AG04449 (cell line): ENCODE results near the gene SELENBP1.

Experiments
- CTCF ChIA-PET: fragments of 350-600 bp; formaldehyde crosslinking; extraction: SDS; loops from one replicate; lab custom pipeline; 2021; ENCODE audit warnings: antibody characterized with exemption; lab: Yijun Ruan, JAX
- POLR2A ChIA-PET: fragments of 400-600, 350-600 bp; formaldehyde crosslinking; extraction: SDS; loops from one replicate; lab custom pipeline; 2020; ENCODE audit warnings: antibody characterized with exemption, inconsistent platforms; lab: Yijun Ruan, JAX
- DNase-seq: peaks from one replicate; pipeline ENCODE4 v3.0.0-alpha.2; 2010; ENCODE audit warnings: low read depth, low spot score
- H3K4me3 ChIP-seq: 2 replicates; pipeline ENCODE4 v1.5.1; 2011; ENCODE audit warnings: low read depth, mild to moderate bottlenecking, control low read depth, low read length
- TF ChIP-seq, protein P1 (sequence below): IDR thresholded peaks from one replicate; pipeline ENCODE4 v1.5.1; 2011; ENCODE audit warnings: mild to moderate bottlenecking, moderate library complexity, low read length, control low read depth, inconsistent platforms; ENCODE audit not compliant: insufficient read depth; ENCODE audit errors: missing control alignments

The SELENBP1 gene

DNA sequence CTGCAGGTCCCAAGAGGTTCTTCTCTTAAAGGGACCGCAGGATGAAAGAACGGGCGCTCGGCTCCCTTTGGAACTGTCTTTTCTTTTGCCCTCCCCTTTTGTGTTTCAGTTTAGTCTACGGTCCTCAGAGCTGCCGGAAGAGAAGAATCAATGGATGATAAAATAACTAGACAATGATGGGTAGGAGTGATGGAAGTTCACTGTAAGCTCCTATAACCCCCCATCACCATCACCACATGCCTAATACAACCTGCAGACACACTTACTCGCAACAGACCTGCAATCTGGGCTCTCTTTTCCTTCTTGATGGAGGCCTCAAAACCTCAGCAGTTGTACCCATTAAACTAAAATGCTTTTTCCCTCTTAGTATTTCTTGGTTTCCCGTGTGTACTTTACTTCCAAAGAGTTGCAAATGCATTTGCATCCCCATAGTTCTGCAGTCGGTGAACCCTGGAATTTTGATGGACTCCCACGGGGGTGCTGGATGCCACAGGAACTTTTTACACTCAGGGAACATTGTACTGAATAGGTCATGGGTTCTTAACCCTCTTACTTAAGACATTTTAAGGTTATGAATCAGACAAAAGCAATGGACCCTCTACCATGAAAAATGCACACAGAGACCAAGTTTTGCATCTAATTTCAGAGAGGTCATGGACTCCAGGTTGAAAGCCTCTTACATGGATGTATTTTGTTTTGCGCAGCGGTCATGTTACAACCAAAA is 24.8 kb downstream of the SELENBP1 start:
- H3K4me3 ChIP-seq, result peak overlapping the region; percentile 61
- TF ChIP-seq, protein P1, sequence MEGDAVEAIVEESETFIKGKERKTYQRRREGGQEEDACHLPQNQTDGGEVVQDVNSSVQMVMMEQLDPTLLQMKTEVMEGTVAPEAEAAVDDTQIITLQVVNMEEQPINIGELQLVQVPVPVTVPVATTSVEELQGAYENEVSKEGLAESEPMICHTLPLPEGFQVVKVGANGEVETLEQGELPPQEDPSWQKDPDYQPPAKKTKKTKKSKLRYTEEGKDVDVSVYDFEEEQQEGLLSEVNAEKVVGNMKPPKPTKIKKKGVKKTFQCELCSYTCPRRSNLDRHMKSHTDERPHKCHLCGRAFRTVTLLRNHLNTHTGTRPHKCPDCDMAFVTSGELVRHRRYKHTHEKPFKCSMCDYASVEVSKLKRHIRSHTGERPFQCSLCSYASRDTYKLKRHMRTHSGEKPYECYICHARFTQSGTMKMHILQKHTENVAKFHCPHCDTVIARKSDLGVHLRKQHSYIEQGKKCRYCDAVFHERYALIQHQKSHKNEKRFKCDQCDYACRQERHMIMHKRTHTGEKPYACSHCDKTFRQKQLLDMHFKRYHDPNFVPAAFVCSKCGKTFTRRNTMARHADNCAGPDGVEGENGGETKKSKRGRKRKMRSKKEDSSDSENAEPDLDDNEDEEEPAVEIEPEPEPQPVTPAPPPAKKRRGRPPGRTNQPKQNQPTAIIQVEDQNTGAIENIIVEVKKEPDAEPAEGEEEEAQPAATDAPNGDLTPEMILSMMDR, result no peak
- DNase-seq, result no peak
- POLR2A ChIA-PET, result interaction anchor here (0.5 kb wide), 1 partner anchor 124 kb away, joined by 3 read pairs; no protein-coding TSS in a partner anchor
- CTCF ChIA-PET, result interaction anchor here (0.8 to 1.4 kb wide), 2 partner anchors 36 to 51 kb away, joined by 3 to 4 read pairs; no protein-coding TSS in a partner anchor

DNA sequence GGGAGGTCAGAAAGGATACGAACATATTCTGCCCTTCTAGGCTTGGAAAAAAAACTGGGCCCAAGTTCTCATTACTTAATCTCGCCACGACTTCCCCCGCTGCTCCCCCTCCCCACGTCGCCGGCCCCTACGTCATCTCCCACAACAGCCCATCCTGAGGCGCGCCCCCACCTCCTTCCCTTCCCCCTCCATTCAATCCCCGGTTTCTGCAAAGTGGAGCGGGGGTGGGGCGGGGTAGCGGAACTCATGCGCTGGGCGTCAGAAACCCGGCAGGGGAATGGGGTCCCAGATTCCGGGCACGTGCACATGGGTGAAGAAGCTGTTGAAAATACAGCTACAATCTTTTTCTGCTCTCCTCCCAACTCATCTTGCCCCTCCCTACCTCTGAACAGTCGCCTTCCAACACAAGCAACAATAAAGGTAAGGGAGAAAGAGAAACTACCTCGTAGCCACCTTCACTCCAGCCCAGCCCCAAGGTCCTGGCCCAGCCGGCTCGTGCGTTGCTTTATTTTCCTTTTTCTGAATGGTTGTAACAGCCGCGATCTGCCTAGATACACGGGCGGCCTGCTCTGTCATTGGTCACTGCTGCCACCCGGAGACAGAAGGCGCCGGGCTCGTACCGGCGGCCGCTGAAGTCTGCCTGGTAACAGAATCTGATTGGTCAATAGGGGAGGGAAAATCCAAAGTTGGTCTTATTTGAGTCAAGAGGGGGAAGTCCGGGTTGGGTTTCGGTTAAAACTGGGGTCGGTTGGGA is 25.6 kb downstream of the SELENBP1 start, which contains the start of gene RFX5:
Gene RFX5, minus strand, starts transcription at position 484 of the 754 bp plus-strand sequence. CDS start 932 bp downstream, outside the sequence.
- peak; percentile 85 for DNase-seq
- ChIA-PET CTCF (interaction anchor here (0.8 to 1.4 kb wide), 2 partner anchors 36 to 50 kb away, joined by 3 to 4 read pairs; no protein-coding TSS in a partner anchor), POLR2A (interaction anchor here (0.5 kb wide), 1 partner anchor 123 kb away, joined by 3 read pairs; no protein-coding TSS in a partner anchor)
- H3K4me3 ChIP-seq, result peak within 1 kb of the TSS; percentile 61
- TF ChIP-seq, protein P1, result no peak

DNA sequence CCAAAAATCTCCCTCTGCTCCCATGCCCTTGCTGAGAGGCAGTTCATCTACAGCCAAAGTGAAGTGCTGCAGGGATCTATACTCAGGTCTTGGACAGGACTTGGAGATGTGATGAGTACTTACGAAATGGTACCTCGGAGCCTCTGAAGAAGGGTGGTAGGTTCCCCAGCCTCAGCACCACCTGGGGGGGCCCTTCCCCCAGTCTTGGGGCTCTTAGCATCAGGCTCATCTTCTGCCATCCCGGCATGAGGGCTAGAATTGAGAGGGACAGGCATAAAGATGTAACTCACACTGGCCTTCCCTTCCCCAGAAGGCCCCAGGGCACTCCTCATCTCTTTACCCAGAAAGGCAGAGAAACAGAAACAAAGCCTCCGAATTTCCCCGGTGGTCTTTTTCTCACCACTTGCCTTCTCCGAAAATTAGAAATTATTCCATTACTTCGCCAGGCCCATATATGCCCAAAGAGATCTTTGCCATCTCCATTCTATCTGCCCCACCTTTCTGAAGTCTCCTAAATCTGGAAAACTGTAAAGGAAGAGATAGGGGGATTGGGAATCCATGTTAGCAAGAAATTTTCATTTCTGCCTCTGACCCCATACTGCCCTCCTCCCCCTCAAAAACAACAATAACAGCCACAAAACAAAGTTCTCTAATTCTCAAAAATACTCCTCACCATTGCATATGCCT is 26.3 kb downstream of the SELENBP1 start:
- ChIA-PET POLR2A (interaction anchor here (0.7 kb wide), 1 partner anchor 41 kb away, joined by 5 read pairs; no protein-coding TSS in a partner anchor), CTCF (interaction anchor here (10.5 to 11.2 kb wide), 2 partner anchors 19 to 41 kb away, joined by 235 to 748 read pairs; partner anchors contain the start of gene PI4KB)

DNA sequence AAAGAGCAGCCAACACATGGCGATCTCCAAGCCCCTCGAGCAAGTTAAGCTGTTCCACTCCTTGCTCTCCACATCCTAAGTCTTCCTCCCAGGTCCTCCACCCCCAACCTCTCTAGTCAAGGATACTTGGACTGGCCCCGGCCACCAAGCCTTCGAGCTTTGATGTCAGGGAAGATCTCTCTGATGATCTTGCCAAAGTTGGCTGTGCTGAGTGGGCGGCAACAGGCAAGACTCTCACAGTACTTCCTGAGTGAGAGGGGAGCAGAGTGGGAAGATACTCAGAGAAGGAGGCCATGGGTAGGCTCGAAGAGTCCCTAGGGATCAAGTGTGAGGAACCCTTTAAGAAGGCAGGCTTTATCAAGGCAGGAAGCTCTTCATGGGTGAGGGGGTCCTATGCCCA is 28.2 kb downstream of the SELENBP1 start:
- ChIA-PET POLR2A (interaction anchor here (1.5 kb wide), 1 partner anchor 43 kb away, joined by 3 read pairs; no protein-coding TSS in a partner anchor), CTCF (interaction anchor here (1.0 to 11.2 kb wide), 3 partner anchors 17 to 53 kb away, joined by 3 to 748 read pairs (median 235); partner anchors contain the start of gene PI4KB)
- no peak for DNase-seq
- H3K4me3 ChIP-seq, result no peak overlapping the region
- TF ChIP-seq, protein P1, result no peak

More for the DNA sequence above, 26.3 kb downstream of the SELENBP1 start:
- TF ChIP-seq, protein P1, result no peak
- no peak for DNase-seq
- H3K4me3 ChIP-seq, result peak overlapping the region; percentile 61

DNA sequence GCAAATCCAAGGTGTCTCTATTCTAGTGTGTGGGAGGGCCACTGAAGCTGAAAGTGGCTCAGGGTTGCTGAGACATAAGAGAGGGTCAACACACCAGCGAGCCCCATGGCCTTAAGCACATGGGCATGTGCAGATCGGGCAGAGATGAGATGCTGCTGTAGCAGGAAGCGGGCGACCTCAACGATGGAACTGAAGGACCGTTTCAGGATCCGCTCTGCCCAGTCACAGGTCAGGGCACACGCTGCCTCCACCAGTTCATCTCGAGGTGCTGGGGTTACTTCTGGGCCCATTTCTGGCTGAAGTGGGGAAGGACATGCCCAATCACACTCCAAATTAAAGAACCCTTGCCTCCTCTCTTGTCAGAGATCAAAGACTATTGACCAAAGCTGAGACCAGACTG is 28.9 kb downstream of the SELENBP1 start:
- TF ChIP-seq, protein P1, result no peak
- ChIA-PET CTCF (interaction anchor here (1.0 to 11.2 kb wide), 3 partner anchors 16 to 54 kb away, joined by 3 to 748 read pairs (median 235); partner anchors contain the start of gene PI4KB), POLR2A (interaction anchor here (1.5 kb wide), 1 partner anchor 43 kb away, joined by 3 read pairs; no protein-coding TSS in a partner anchor)
- no peak for DNase-seq
- H3K4me3 ChIP-seq, result no peak overlapping the region
